GM12801 (cell line): ENCODE measurements around the gene TYW3.

ENCODE experiments used
- CTCF ChIP-seq: IDR thresholded peaks from one replicate; pipeline ENCODE4 v1.5.1; 2011; ENCODE audit warnings: control low read depth; ENCODE audit not compliant: insufficient read length; ENCODE audit errors: extremely low read depth

The TYW3 gene

GRCh38 chr1:74693473-74693872 is 39.5 kb upstream of the TYW3 start:
- no peak for TF ChIP-seq CTCF

GRCh38 chr1:74697832-74698231 is 35.1 kb upstream of the TYW3 start:
- TF ChIP-seq CTCF = no peak

GRCh38 chr1:74699331-74699730 is 33.6 kb upstream of the TYW3 start:
- TF ChIP-seq CTCF = no peak

GRCh38 chr1:74703386-74704182 is 29.4 kb upstream of the TYW3 start:
- TF ChIP-seq CTCF = no peak

GRCh38 chr1:74712881-74713280 is 20.1 kb upstream of the TYW3 start:
- no peak for TF ChIP-seq CTCF

GRCh38 chr1:74713849-74714248 is 19.1 kb upstream of the TYW3 start:
- TF ChIP-seq CTCF = no peak

- TF ChIP-seq CTCF = no peak
Observed at GRCh38 chr1:74714429-74715235, 18.3 kb upstream of the TYW3 start.
